GM21367 (cell line): Measurements from ENCODE around the gene PJA2.
"Not testable (repeated sequence)": the region's sequence is repeated elsewhere in the genome, so short reads cannot be mapped to it uniquely, and the experiment has no call there.

ENCODE experiments used
- ATAC-seq: cut with Tn5 transposase; IDR thresholded peaks from one replicate; pipeline ENCODE4 v1.9.1; 2021; ENCODE audit not compliant: unreplicated experiment

The PJA2 gene

DNA sequence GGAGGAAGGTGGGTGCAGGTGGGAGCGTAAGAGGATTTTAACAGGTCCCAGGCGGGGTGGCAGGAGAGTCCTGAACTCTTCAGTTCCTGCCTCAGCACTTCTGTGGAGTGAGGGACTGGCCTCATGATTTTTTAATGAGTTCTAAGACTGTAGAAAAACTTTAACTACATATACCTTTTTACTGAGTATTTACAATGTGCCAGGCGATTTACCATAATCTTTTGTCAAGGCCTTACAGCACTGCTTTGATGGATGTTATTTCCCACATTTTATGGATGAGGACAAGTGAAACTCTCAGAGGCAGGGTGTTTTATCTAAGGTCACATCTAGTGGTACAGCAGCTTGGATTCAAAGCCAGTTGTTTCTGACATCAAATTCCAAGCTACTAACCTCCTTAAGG is 99.5 kb downstream of the PJA2 start:
- ATAC-seq = no peak

DNA sequence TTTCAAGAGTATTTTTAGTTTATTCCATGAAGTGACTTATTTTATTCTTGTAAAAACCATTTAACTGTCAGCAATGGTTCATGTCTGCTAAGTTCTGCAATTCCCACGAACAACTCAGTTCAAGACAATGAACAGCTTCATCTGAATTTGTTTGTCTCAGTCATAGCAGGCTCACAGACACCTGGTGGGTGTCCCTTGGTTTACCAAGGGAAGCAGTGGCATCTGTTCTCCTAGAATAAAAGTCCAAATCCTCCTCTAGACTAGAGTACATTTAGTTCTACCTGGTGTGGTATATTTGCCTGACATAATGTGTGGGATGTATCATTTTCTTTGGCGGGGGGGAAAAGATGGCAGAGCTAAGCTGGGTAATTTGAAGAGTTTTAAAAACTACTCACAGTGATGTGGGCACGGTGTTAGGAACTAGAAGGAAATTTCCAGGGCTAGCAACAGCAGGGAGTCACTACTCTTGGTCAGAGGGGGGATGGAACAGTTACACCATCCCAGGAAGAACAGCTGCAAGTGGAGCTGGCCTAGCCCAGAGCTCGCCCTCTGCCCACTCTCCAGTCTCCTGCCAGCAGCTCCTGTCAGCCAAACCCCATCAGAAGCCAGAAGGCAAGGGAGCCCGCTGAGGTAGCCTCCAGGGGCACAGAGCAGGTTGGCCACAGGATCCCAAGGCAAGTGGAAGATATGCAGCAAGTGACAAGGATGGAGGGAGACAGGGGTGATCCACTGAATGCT is 100.3 kb downstream of the PJA2 start:
- ATAC-seq = no peak

DNA sequence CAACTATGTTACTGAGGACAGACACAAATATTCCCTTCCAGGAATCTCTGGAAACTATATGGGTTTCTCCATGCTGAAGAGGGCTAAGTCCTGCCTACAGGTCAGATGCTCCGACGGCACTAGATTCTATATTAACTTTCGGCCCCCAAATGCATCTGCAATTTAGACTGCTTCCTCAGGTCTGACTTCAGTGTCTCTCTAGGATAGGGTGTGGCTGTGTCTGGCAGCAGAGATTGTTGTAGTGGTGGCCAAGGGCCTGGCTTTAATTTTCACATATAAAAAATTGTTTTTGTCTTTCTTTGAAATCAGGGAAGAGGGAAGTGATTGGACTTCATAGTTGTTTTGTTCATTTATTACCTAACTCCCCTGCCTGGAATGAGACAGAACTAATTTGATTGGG is 101.8 kb downstream of the PJA2 start:
- ATAC-seq = no peak

DNA sequence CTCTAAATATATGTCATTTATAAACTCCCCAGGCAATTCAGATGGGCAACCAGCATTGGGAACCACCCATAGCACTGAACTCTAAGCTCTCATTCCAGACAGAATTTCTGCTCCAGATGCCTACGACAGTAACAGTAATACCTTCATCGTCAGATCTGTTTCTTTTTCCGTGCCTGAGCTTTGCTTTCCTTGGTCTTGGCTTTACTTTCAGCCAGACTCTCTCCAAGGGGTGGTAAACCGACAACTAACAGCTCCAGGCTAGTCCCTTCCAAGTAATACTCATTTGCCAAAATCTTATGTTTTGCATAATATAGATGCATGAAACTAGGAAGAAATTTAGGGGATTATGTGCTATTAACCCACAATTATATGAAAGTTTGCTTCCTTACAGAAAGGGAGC is 102.3 kb downstream of the PJA2 start:
- ATAC-seq = no peak

DNA sequence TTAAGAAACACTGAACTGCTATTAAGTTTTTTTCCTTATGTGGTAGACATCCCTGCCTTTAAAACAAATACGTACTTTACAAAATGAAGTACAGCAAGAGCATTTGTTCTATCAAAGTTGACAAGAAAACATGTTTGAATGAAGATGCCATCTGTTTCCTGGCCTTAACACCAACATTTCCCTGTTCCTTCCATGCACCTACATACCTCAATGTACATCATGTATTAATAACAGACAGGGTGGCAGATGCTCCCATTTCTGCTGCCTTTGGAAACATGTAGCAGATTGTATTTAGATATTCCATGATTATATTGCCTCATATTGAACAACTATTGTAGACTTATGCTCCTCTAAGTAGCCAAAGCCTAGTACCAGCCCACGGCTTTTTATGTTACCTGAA is 104.4 kb downstream of the PJA2 start:
- no peak for ATAC-seq

DNA sequence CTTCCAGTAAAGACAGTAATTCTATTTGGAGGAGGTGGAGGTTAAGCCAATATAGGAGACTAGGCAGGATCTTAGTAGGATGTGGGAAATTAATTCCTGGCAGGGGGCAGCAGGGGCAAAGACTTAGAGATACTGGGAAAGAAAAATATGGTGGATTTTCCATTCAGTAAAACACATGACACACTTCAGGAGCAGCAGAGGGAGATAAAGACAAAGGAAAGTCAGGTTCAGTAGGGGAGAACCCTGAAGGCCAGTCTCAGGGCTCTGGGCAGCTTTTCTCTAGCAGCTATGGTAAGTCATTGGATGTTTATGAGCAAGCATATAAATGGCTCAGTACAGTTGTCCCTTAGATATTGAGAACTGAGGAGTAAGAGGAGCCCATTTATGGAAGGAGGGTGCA is 105.5 kb downstream of the PJA2 start:
- ATAC-seq = no peak

DNA sequence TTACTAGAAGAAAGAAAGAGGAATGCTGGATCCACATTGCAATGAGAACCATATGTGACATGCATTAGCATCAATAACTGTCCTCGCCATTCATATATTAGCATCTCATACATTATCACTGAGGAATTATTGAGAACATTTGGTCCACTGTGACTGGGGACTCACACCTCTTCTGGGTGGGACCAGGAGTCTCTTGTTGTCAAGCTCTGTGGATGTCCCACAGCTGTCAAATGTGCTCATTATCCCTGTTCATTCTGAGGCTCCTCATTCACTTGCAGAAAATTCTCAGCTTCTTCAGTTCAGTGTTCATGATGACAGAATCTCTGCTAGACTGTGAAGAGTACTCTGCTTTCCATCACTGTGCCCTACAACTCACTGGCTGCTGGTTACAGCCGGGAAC is 109.4 kb downstream of the PJA2 start:
- ATAC-seq = no peak

DNA sequence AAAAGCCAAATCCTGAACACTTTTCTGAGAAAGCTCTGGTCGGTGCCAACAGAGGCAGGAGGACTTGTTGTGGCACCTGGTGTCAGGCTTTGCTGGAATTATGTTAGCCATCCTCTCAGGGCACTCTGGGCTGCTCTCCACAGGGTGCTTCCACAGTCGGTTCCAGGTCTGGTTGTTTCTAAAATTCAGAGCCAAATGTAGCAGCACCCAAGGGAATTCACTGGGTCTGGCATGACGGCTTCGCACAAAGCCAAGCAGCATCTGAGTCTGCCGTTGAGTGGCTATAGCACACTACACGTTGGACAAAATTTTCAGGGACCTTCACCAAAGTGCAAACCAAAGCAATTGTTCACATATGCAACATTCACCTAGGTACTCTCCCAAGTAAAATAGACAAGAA is 110.2 kb downstream of the PJA2 start:
- no peak for ATAC-seq

DNA sequence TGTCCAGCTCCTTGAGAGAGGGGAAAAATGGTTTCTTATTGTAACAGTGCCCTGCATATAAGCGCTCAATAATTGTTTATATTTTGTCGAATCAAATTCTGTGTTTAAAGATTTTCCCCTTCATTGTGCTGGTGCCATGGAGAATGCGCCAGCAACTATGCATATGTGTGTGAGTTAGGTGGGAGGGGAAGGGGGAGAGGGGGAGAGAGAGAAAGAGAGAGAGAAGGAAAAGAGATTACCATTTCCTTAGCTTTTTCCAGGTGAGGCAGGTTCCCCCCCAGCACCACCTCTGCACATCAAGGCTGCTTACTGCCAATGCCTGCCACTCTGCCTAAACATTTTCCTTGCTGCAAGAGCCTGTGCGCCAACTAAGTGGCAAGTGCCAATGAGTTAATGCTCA is 111.0 kb downstream of the PJA2 start:
- no peak for ATAC-seq

DNA sequence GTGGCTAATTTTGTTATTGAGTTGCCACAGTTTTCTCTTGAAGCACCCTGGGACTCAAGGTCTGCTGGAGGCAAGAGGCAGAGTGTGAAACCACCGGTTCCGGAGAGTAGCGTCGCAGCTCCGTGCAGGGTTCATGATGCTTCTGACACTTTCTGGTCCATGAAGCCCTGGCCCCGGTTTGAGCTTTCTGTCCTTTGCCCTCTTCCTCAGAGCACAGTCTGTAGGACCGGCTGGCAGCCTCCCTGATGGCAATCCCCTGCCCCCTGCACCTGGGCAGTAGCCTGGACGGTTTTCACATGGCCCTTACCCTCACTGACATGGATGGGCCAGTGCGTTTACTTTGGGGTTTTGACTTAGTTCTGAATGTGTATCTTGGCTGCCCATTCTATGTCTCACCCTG is 111.9 kb downstream of the PJA2 start:
- no peak for ATAC-seq

DNA sequence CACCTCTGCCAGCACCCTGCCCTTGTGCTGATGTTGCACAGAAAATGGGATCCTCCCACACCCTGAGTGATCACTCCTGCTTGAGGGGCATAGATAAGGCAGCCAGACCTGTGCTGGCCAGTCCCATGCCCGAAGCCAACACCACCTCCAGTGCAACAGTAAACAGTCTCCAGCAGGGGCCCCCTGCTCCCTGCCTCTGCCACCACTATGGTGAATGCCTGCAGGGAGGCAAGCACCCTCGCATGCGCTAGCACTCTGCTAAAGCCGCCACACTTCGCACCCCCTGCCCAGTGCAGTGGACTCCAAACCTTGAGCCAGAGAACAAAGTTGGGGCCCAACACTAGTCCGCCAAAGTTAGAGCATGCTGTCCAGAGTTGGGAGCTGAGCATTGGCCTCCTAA is 118.7 kb downstream of the PJA2 start:
- no peak for ATAC-seq

DNA sequence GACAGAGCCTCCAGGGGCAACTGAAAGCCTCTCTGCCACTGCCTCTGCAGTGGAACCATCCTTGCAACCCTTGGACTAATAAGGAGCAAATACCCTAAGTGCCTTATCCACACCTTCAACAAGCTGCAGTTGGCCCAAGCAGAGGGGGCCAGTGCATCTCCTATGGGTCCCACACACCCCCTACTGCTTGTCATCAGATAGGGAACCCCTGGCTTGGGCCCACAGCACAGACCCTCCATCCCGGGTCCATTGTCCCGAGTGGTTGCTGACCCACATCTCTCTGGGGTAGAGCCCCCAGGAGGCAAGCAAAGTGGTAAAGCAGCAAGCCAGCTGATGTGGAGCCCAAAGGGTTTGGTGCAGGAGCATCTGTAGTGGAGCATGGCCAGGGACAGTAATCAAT is 119.5 kb downstream of the PJA2 start:
- ATAC-seq = no peak

DNA sequence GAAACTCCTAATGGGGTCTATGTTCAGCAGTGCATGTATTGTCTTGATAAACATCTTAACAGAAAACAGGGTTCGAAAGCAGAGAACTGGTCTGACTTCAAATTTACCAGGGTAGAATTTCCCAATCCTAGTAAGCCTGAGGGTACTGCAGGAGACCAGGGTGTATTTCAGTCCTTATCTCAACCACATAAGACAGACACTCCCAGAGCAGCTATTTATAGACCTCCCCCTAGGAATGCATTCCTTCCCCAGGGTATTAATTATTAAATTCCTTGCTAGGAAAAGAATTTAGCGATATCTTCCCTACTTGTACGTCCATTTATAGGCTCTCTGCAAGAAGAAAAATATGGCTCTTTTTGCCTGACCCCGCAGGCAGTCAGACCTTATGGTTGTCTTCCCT is 123.1 kb downstream of the PJA2 start:
- not testable (repeated sequence) for ATAC-seq
